ENCODE data around the gene SEC24A. TPM values are rescaled to one million over a fixed set of nuclear protein-coding genes. Genes with fewer than 3 reads are reported as not detected.
"Not testable (repeated sequence)": the region's sequence is repeated elsewhere in the genome, so short reads cannot be mapped to it uniquely, and the experiment has no call there.

SEC24A gene
- total RNA-seq = 7.5 TPM
- 6.4 TPM for polyA plus RNA-seq
- long read RNA-seq, donor 1 = 0 reads
- long read RNA-seq, donor 2 = 0 reads
- long read RNA-seq, donor 3, full-length matches to known transcripts = 1 of 1 reads
- long read RNA-seq, donor 3, partial matches to known transcripts = 0 of 1 reads
- long read RNA-seq, donor 3, other reads (novel, unspliced or antisense) = 0 of 1 reads
- long read RNA-seq, donor 4, full-length matches to known transcripts = 2 of 2 reads
- long read RNA-seq, donor 4, partial matches to known transcripts = 0 of 2 reads
- long read RNA-seq, donor 4, other reads (novel, unspliced or antisense) = 0 of 2 reads
- long read RNA-seq, donor 5, full-length matches to known transcripts = 1 of 1 reads
- long read RNA-seq, donor 5, partial matches to known transcripts = 0 of 1 reads
- long read RNA-seq, donor 5, other reads (novel, unspliced or antisense) = 0 of 1 reads
- long read RNA-seq, donor 6, partial matches to known transcripts = 0 of 1 reads
- long read RNA-seq, donor 6, other reads (novel, unspliced or antisense) = 0 of 1 reads
- long read RNA-seq, donor 7, full-length matches to known transcripts = 1 of 1 reads
- long read RNA-seq, donor 7, partial matches to known transcripts = 0 of 1 reads
- long read RNA-seq, donor 7, other reads (novel, unspliced or antisense) = 0 of 1 reads
- long read RNA-seq, donor 8, full-length matches to known transcripts = 1 of 1 reads
- long read RNA-seq, donor 8, partial matches to known transcripts = 0 of 1 reads
- long read RNA-seq, donor 8, other reads (novel, unspliced or antisense) = 0 of 1 reads
- long read RNA-seq, donor 9 = 0 reads
- long read RNA-seq, donor 10, full-length matches to known transcripts = 2 of 2 reads
- long read RNA-seq, donor 10, partial matches to known transcripts = 0 of 2 reads
- long read RNA-seq, donor 10, other reads (novel, unspliced or antisense) = 0 of 2 reads

DNA sequence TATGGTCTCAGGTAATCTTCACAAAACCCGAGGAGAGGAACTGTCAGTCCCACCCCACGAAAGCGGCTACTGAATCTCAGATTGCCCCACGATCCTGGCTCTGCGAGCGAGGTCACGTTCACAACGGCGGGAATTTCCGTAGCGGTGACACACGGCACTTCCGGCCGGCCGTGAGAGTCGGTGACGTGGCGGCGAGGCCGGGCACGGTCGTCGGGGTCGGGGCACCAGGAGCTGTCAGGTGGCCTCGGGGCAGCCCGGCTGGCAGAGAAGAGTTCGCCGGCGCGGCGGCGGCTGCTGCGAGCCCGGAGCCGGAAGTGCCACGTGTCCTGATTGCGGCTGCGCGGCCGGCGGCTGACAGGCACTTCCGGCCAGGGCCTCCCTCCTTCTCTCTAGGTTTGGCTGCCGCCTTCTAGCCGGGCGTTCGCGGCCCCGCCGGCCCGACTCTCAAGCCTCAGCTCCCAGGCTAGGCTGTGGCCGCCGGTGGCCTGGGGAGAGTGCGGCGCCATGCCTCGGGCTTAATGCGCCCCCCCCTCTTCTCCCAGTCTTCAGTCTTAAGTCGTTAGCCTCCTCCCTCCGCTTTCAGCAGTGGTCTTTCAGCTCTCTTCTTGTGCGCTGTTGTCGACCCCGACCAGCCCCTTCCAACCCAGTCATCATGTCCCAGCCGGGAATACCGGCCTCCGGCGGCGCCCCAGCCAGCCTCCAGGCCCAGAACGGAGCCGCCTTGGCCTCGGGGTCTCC, at the start of gene SEC24A:
Gene SEC24A (plus strand): TSS at position 361 of the 738 bp plus-strand sequence. CDS start 292 bp downstream, at position 653.
- Histone ChIP-seq H3K36me3 (ENCODE audit: control insufficient read depth in 2 of 2, insufficient read depth in 2 of 2, low read length in 1 of 2) (peaks cover 0 to 3% of the 10 kb centered on the region in 2 donors), H3K4me1 (ENCODE audit: control insufficient read depth in 2 of 2, insufficient read depth in 2 of 2, low read length in 2 of 2) (peaks cover 0 to 9% of the 10 kb centered on the region in 2 donors), H3K4me3 (ENCODE audit: low read length in 2 of 2) (peak within 1 kb of the TSS; percentile 87 to 89), H3K27me3 (ENCODE audit: control insufficient read depth in 2 of 2, insufficient read depth in 1 of 2, low read length in 1 of 2) (no peaks in the 10 kb centered on the region), H3K27ac (ENCODE audit: low read depth in 1 of 2, low read length in 1 of 2) (peak within 1 kb of the TSS; percentile 93 to 97), H3K9me3 (ENCODE audit: control insufficient read depth in 2 of 2, insufficient read depth in 1 of 2, low read length in 1 of 2) (no peaks in the 10 kb centered on the region)
- WGBS = under 1% methylated on average over 69 of the region's 69 CpGs
- DNase-seq (ENCODE audit: low read depth in 6 of 9, low spot score in 9 of 9) = peak in 8 of 9 donors; percentile 52 to 88 (median 76)

DNA sequence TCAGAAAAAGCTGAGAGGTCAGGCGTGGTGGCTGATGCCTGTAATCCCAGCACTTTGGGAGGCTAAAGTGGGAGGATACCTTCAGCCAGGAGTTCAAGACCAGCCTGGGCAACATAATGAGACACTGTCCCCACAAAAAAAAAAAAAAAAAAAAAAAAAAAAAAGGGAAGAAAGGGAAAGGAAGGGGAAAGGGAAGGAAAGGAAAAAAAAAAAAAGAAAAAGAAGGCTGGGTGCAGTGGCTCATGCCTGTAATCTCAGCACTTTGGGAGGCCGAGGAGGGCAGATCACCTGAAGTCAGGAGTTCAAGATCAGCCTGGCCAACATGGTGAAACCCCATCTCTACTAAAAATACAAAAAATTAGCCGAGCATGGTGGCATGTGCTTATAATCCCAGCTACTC, 48.8 kb upstream of the SEC24A start:
- Histone ChIP-seq H3K36me3 (ENCODE audit: control insufficient read depth in 2 of 2, insufficient read depth in 2 of 2, low read length in 1 of 2) (peaks cover 4 to 15% of the 10 kb centered on the region in 2 donors), H3K4me1 (ENCODE audit: control insufficient read depth in 2 of 2, insufficient read depth in 2 of 2, low read length in 2 of 2) (peaks cover 9 to 10% of the 10 kb centered on the region in 2 donors)
- not testable (repeated sequence) for H3K27me3 ChIP-seq (ENCODE audit: control insufficient read depth in 2 of 2, insufficient read depth in 1 of 2, low read length in 1 of 2); H3K9me3 ChIP-seq (ENCODE audit: control insufficient read depth in 2 of 2, insufficient read depth in 1 of 2, low read length in 1 of 2); H3K27ac ChIP-seq (ENCODE audit: low read depth in 1 of 2, low read length in 1 of 2); DNase-seq (ENCODE audit: low read depth in 6 of 9, low spot score in 9 of 9); H3K4me3 ChIP-seq (ENCODE audit: low read length in 2 of 2)
- 97% methylated on average over 3 of the region's 3 CpGs for WGBS

DNA sequence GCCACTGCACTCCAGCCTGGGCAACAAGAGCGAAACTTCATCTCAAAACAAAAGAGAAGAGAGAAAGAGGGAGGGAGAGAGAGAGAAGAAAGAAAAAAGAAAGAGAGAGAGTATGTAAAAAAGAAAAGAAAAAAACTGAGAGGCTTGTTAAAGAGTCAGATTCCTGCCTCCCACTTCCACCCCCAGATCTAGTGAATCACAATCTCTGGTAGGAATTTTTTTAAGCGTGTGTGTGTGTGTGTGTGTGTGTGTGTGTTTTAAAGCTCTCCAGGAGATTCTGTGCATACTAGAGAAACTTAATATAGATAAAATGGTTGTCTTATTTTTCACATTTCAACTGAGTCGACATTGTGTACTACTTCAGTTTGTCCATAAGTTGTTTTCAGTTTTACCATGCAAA, 48.0 kb upstream of the SEC24A start:
- no peak for DNase-seq (ENCODE audit: low read depth in 6 of 9, low spot score in 9 of 9)
- Histone ChIP-seq H3K27ac (ENCODE audit: low read depth in 1 of 2, low read length in 1 of 2) (no peak overlapping the region), H3K4me3 (ENCODE audit: low read length in 2 of 2) (no peak overlapping the region), H3K36me3 (ENCODE audit: control insufficient read depth in 2 of 2, insufficient read depth in 2 of 2, low read length in 1 of 2) (peaks cover 4 to 20% of the 10 kb centered on the region in 2 donors), H3K27me3 (ENCODE audit: control insufficient read depth in 2 of 2, insufficient read depth in 1 of 2, low read length in 1 of 2) (no peaks in the 10 kb centered on the region), H3K4me1 (ENCODE audit: control insufficient read depth in 2 of 2, insufficient read depth in 2 of 2, low read length in 2 of 2) (peaks cover 2 to 3% of the 10 kb centered on the region in 2 donors), H3K9me3 (ENCODE audit: control insufficient read depth in 2 of 2, insufficient read depth in 1 of 2, low read length in 1 of 2) (no peaks in the 10 kb centered on the region)
- 82% methylated on average over 3 of the region's 3 CpGs for WGBS

DNA sequence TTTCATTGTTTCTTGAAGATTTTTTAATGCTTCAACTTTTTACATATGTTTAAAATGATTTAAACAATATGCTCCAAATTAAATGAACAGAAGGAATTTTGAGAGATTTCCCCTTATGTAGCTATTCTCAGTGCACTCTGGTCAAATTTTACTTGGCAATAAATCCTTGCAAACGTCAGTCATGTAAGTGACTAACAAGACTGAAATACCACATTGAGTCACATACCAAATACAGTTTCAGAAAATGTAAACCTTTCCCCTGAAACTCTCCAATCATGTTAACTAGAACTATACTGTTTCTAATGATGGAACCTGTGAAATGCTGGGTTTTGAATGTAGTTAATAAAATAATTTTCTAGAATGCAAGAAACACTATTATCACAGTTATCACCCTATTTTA, 45.5 kb upstream of the SEC24A start:
- no peaks in the 10 kb centered on the region for H3K9me3 ChIP-seq (ENCODE audit: control insufficient read depth in 2 of 2, insufficient read depth in 1 of 2, low read length in 1 of 2)
- WGBS = 90% methylated on average over 1 of the region's 1 CpG
- no peak for DNase-seq (ENCODE audit: low read depth in 6 of 9, low spot score in 9 of 9)
- H3K27me3 ChIP-seq (ENCODE audit: control insufficient read depth in 2 of 2, insufficient read depth in 1 of 2, low read length in 1 of 2) = no peaks in the 10 kb centered on the region
- no peaks in the 10 kb centered on the region for H3K4me1 ChIP-seq (ENCODE audit: control insufficient read depth in 2 of 2, insufficient read depth in 2 of 2, low read length in 2 of 2)
- H3K4me3 ChIP-seq (ENCODE audit: low read length in 2 of 2) = no peak overlapping the region
- H3K27ac ChIP-seq (ENCODE audit: low read depth in 1 of 2, low read length in 1 of 2) = no peak overlapping the region
- H3K36me3 ChIP-seq (ENCODE audit: control insufficient read depth in 2 of 2, insufficient read depth in 2 of 2, low read length in 1 of 2) = peaks cover 8 to 39% of the 10 kb centered on the region in 2 donors

DNA sequence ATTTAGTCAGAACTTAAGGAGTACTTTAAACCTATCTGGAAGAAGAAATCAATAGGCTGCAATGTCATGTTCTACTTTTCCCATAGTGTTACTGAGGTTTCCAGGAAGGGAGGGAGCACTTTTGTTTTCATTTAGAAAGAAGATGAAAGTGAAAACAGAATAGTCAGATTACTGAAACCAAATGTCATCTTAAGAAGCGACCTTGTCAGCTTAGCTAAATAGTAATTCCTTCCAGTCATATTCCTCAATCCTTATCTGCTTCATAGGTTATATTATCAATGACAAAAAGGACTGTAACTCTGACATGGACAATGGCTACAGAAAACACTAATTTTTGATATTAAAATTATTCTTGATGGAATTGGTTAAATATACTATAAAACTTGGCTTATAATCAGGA, 43.7 kb upstream of the SEC24A start:
- Histone ChIP-seq H3K4me1 (ENCODE audit: control insufficient read depth in 2 of 2, insufficient read depth in 2 of 2, low read length in 2 of 2) (no peaks in the 10 kb centered on the region), H3K36me3 (ENCODE audit: control insufficient read depth in 2 of 2, insufficient read depth in 2 of 2, low read length in 1 of 2) (peaks cover 15 to 53% of the 10 kb centered on the region in 2 donors), H3K9me3 (ENCODE audit: control insufficient read depth in 2 of 2, insufficient read depth in 1 of 2, low read length in 1 of 2) (no peaks in the 10 kb centered on the region), H3K27me3 (ENCODE audit: control insufficient read depth in 2 of 2, insufficient read depth in 1 of 2, low read length in 1 of 2) (no peaks in the 10 kb centered on the region), H3K4me3 (ENCODE audit: low read length in 2 of 2) (no peak overlapping the region), H3K27ac (ENCODE audit: low read depth in 1 of 2, low read length in 1 of 2) (no peak overlapping the region)
- DNase-seq (ENCODE audit: low read depth in 6 of 9, low spot score in 9 of 9) = no peak
- 91% methylated on average over 1 of the region's 1 CpG for WGBS

DNA sequence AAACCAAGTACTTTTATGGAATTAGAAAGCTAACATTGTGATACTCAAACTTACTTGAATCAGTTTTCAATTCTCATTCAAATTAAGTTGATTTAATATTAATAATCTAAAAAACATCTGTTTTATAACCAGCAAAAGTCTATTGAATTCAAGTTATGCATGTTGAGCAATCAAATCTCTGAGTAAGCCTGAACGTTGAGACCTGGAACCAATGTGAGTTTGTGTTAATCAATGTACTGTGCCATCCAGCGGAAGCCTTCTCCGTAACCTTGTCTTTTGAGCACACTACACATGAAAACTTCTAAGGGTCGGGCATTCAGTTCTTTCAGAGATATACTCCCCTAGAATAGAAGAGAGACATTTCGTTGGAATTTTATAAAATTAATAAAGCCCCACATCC, 41.9 kb upstream of the SEC24A start:
- Histone ChIP-seq H3K4me1 (ENCODE audit: control insufficient read depth in 2 of 2, insufficient read depth in 2 of 2, low read length in 2 of 2) (no peaks in the 10 kb centered on the region), H3K27ac (ENCODE audit: low read depth in 1 of 2, low read length in 1 of 2) (no peak overlapping the region), H3K27me3 (ENCODE audit: control insufficient read depth in 2 of 2, insufficient read depth in 1 of 2, low read length in 1 of 2) (no peaks in the 10 kb centered on the region), H3K9me3 (ENCODE audit: control insufficient read depth in 2 of 2, insufficient read depth in 1 of 2, low read length in 1 of 2) (no peaks in the 10 kb centered on the region), H3K36me3 (ENCODE audit: control insufficient read depth in 2 of 2, insufficient read depth in 2 of 2, low read length in 1 of 2) (peaks cover 26 to 63% of the 10 kb centered on the region in 2 donors), H3K4me3 (ENCODE audit: low read length in 2 of 2) (no peak overlapping the region)
- DNase-seq (ENCODE audit: low read depth in 6 of 9, low spot score in 9 of 9) = no peak
- over 99% methylated on average over 5 of the region's 5 CpGs for WGBS

DNA sequence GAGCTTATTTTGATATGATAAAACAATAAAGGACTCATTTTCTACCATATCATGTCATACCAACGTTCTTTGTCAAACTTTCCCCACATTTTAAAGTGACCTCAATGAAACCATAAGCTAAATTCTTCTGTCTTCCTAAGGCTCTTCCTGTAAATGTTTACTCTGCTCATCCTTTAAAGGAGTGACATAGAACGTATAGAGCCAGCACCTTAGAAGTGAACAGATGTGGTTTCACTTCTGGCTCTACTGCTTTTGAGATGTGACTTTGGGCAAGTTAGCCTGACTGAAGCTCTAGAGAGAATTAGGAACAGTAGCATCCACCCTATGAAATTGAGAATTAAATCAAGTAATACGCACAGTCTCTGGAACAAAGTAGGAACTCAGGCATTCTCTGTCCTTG, 40.0 kb upstream of the SEC24A start:
- H3K27me3 ChIP-seq (ENCODE audit: control insufficient read depth in 2 of 2, insufficient read depth in 1 of 2, low read length in 1 of 2) = no peaks in the 10 kb centered on the region
- H3K9me3 ChIP-seq (ENCODE audit: control insufficient read depth in 2 of 2, insufficient read depth in 1 of 2, low read length in 1 of 2) = no peaks in the 10 kb centered on the region
- H3K4me1 ChIP-seq (ENCODE audit: control insufficient read depth in 2 of 2, insufficient read depth in 2 of 2, low read length in 2 of 2) = no peaks in the 10 kb centered on the region
- H3K36me3 ChIP-seq (ENCODE audit: control insufficient read depth in 2 of 2, insufficient read depth in 2 of 2, low read length in 1 of 2) = peaks cover 27 to 67% of the 10 kb centered on the region in 2 donors
- no peak overlapping the region for H3K4me3 ChIP-seq (ENCODE audit: low read length in 2 of 2)
- DNase-seq (ENCODE audit: low read depth in 6 of 9, low spot score in 9 of 9) = no peak
- 92% methylated on average over 3 of the region's 3 CpGs for WGBS
- H3K27ac ChIP-seq (ENCODE audit: low read depth in 1 of 2, low read length in 1 of 2) = no peak overlapping the region

DNA sequence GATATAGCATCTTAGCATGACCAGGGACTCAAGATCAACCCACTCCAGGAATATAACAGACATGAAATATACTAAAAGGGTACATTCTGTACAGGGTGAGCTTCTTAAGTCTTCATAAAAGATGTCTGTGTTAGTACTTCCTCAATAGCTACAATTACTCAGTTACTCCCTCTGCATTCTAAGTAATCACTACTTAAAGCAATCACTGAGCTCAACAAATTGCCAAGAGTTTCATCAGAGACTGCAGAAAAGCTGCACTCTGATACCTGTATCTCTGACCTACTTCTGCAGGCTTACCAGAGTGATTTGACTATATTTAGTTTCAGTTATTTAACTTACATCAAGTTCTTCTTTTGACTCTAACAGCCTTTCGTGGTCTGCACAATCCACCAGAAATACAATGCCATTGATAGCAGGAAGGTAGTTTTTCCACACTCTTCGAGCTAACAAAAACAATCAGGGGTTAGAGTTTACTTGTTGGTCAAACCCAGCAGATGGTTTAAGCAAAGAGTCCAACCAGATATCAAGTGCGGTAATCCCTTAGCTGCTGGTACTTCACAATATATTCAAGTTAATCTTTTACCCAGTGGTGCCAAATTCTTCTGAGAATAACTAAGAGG, 39.2 kb upstream of the SEC24A start:
- no peaks in the 10 kb centered on the region for H3K4me1 ChIP-seq (ENCODE audit: control insufficient read depth in 2 of 2, insufficient read depth in 2 of 2, low read length in 2 of 2)
- no peak overlapping the region for H3K4me3 ChIP-seq (ENCODE audit: low read length in 2 of 2)
- 80% methylated on average over 3 of the region's 3 CpGs for WGBS
- H3K27ac ChIP-seq (ENCODE audit: low read depth in 1 of 2, low read length in 1 of 2) = peak overlapping the region in 1 of 2 donors; percentile 25
- DNase-seq (ENCODE audit: low read depth in 6 of 9, low spot score in 9 of 9) = no peak
- H3K9me3 ChIP-seq (ENCODE audit: control insufficient read depth in 2 of 2, insufficient read depth in 1 of 2, low read length in 1 of 2) = no peaks in the 10 kb centered on the region
- H3K27me3 ChIP-seq (ENCODE audit: control insufficient read depth in 2 of 2, insufficient read depth in 1 of 2, low read length in 1 of 2) = no peaks in the 10 kb centered on the region
- peaks cover 24 to 68% of the 10 kb centered on the region in 2 donors for H3K36me3 ChIP-seq (ENCODE audit: control insufficient read depth in 2 of 2, insufficient read depth in 2 of 2, low read length in 1 of 2)

Measured in thymus (tissue), 14 donors.